HG03469 (cell line): ENCODE measurements around the gene ABCB1.

Experiments
- ATAC-seq: cut with Tn5 transposase; IDR thresholded peaks from one replicate; pipeline ENCODE4 v1.9.1; 2021; ENCODE audit warnings: mild to moderate bottlenecking, moderate library complexity, moderate number of reproducible peaks; ENCODE audit not compliant: unreplicated experiment

ABCB1 gene

GRCh38 chr7:87600130-87601124 is at the start of gene ABCB1:
Gene ABCB1, minus strand, starts transcription at chr7:87600884. Its CDS starts 700 bp downstream, at chr7:87600184.
- ATAC-seq: peak; percentile 34

GRCh38 chr7:87648316-87648715 is 47.6 kb upstream of the ABCB1 start:
- no peak for ATAC-seq

DNA sequence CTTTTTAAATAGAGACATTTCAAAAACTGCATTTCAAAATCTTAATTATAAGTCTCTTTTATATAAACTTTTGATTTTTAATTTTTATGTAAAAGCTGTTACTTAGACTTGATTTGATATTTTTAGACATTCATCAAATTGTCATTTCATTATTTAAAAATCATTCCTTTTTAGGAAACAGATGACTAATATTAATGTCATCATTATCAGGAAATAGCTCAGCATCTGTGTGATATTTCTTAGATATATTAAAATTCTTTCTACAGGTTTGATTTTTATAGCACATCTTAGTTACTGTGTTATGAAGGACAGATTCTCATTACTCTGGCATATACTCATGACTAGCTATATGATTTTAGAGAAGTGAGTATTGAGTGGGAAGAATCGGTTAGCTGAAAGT is 44.8 kb upstream of the ABCB1 start:
- no peak for ATAC-seq

DNA sequence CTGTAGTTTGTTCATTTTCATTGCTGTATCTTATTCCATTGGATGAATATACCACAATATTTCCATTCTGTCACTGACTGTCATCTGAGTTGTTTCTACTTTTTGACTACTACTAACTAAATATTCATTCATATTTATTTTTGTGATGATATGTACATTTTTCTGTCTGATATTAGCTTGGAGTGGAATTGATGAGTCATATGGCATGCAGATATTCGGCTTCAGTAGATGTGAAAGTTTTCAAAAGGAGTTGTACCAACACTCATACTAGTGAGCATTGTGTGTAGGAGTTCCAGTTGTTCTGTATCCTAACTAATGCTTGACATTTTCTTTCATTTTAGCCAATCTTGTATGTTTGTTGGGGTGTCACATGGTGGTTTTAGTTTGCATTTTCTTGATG is 35.2 kb upstream of the ABCB1 start:
- ATAC-seq: no peak

DNA sequence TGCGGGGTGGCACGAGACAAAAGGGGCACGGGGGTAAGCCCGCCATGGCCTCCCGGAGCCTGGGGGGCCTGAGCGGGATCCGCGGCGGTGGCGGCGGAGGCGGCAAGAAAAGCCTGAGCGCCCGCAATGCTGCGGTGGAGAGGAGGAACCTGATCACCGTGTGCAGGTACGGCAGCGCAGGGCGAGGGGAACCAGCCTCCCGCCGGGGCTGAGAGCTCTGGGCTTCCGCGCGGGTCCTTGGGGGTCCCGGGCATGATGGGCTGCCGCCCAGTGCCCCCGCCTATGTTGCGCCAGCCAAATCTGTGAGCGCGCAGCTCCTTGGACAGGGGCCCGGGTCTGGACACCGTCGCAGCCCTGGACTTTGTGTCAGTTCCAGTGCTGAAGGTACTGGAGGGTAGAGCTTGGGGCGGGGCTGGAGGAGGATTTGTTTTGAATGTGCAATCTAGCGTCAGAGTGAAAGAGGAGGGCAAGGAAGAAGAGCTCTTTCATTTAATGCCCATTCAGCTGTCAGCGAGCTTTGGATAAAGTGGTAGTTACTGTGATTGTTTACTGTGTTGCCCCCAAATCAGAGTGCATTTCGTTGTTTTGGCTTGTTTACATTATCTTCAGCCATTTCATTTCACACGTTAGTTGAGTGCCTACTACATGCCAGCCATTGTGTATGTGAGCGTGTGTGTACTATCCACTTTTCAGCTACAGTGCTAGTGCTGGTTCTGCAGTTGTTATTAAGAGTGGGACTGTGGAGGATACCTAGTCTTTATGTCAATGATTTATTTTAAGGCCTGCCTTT is 28.3 kb upstream of the ABCB1 start:
- no peak for ATAC-seq

- peak; percentile 7 for ATAC-seq
These were observed 26.9 kb upstream of the ABCB1 start for GRCh38 chr7:87627634-87627994.

DNA sequence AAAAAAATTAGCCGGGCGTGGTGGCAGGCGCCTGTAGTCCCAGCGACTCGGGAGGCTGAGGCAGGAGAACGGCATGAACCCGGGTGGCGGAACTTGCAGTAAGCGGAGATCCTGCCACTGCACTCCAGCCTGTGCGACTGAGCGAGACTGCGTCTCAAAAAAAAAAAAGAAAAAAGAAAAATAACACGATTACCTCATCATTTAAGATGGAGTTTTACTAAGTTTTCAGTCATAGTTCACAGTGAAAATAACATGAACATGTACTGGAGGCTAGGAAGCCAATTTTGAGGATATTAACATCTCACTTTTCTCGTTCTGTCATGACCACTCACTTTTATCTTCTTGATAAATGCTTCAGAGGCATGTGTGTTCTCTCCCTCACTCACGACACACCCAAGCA is 24.4 kb upstream of the ABCB1 start:
- ATAC-seq: no peak

- no peak for ATAC-seq
These were observed 23.9 kb upstream of the ABCB1 start for GRCh38 chr7:87624628-87625027.

- ATAC-seq: no peak
These were observed 14.5 kb upstream of the ABCB1 start for GRCh38 chr7:87615197-87615596.

- no peak for ATAC-seq
These were observed 9.2 kb upstream of the ABCB1 start for GRCh38 chr7:87609916-87610315.

- no peak for ATAC-seq
These were observed 7.7 kb upstream of the ABCB1 start for GRCh38 chr7:87608431-87608830.

- no peak for ATAC-seq
These were observed 3.6 kb upstream of the ABCB1 start for GRCh38 chr7:87604264-87604663.

DNA sequence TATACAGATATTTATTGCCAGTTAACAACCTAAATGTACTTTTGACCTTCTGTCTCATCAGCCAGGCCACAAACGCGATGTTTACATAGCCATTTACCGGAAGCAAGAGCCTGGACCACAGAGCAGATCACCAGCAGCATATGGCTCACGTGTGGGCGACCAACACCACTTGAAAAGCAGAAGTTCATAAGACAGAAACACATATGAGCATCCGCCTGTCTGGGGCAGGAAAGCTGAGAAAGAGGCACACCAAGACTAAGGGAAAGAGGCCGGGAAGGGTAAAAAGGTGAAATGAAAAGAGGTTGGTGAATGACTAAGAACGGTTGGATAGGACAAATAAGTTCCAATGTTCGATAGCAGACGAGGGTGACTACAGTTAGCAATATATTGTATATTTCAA is 1.3 kb downstream of the ABCB1 start:
- ATAC-seq: peak; percentile 96

DNA sequence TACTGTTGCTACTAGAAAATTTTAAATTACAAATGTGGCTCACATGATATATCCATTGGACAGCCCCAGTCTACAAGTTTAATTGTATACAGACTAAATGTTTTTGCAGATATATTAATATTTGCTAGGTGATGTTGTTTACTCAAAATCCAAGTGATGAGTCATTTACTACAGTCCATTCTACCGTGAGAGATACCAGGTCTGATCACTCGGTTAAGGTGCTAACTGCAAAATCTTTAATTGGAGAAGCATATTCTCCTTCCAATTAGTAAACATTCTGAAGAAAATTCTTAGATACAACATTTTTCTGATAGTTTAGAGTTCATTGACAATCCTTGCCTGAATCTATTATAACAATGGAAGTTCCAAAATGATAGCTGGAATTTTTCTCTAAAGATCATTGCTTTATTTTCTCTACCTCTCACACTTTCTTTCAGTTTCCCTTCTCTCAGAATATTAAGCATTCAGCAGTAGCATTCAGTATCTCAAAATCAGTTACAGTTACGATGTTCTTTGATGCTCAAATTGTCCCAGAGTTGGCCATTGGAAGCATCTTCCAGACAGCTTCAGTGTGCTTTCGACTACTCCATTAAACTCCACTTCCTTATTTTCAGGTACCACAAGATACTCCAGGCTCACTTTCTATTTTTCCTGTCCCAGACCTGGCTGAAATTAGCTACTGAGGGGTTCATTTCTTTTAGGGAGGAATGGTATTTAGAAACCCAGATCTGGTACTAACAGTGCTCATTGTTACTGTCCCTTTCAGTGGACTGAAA is 2.3 kb downstream of the ABCB1 start:
- no peak for ATAC-seq

DNA sequence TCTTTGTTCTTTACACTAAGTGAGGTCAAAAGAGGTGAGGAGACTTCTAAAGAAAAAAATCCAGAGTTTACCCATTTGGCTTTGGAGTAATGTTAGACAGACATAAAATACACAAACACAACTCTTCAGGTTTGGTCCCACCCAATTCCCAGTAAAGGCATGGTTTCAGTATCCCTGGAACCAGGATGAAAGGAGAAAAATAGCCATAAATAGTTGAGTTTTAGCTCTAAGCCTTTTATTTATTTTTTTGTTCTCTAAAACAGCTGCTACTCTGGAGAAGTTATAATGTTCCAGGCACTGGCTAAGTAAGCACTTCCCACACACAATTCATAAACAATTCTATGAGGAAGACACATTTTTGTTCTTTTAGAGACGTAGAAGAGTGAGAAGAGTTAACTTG is 4.0 kb downstream of the ABCB1 start:
- ATAC-seq: no peak

- ATAC-seq: no peak
These were observed 4.5 kb downstream of the ABCB1 start for GRCh38 chr7:87596136-87596535.

DNA sequence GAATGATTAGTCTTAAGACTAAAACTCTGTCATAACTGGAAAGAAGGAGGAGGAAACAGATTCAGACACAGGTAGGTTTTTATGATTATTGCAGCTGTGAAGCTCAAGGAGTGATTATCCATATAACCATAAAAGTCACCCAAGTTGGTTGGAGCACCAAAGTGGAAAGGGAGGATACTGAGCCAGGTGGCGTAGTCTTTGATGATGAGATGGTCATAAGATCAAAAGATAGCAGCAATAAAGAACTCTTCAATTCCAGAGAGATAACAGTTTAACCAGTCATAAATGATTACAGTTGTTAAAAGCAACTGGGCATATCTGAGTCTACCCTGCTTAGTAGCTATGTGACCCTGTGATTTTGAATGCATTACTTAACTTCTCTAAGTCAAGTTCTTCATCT is 8.4 kb downstream of the ABCB1 start:
- ATAC-seq: no peak

DNA sequence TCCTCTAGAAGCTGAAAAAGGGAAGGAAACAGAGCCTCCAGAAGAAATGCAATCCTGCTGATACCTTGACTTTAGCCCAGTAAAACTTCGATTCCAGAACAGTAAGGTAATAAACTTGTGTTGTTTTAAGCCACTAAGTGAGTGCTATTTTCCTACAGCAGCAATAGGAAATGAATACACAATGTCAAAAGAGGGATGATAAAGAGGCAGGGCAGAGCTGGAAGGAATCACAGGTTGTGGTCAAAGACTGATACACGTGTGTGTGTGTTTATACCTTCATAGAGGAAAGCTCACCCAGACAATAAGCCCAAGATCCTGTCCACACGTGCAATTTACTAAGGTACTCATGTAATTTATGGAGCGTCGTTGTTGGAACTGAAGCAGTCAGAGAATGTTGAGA is 9.5 kb downstream of the ABCB1 start:
- no peak for ATAC-seq

DNA sequence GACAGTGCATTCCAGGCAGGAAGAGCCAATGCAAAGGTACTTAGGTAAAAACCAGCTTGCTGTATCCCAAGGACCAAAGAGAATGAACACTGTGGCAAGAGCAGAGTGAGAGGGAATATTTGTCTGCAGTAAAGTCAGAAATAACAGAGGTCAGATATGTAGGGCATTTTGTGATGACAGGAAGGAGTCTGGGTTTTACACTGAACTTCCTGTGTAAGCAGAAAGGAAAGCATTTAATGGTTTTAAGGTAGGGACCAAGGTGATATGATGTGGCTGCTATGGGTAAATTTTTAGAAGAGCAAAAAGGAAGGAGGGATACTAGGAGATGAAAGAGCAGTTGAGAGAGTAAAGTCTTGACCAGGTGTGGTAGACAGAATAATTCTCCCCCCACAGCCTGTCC is 10.1 kb downstream of the ABCB1 start:
- ATAC-seq: no peak

GRCh38 chr7:87589631-87590030 is 11.1 kb downstream of the ABCB1 start:
- ATAC-seq: no peak

DNA sequence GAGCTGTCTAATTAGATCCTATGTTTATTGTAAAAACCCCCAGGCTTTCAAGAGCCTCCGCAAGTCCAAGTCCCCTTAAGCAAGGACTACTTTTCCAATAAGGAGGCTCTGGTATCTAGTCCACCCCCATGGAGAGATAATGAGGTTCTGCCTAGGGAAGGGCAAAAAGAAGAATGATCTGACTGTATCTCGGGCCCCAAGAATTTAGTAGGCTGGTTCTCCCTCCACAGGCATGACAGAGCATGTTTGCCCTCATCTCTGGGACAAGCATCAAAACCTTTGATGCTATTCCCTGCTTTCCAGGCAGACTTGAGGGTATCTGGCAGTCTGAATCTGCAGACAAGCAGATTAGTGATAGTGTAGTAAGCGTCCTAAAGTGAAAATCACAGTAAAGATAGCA is 19.0 kb downstream of the ABCB1 start:
- no peak for ATAC-seq
